Neuronal stem cell (in vitro differentiated cells): ENCODE results near the gene CACNA1H.
A peak's percentile ranks its signal among the peaks of the same experiment; 100 is the strongest.
"Not testable (repeated sequence)": the region's sequence is repeated elsewhere in the genome, so short reads cannot be mapped to it uniquely, and the experiment has no call there.

Source experiments
- DNase-seq: peaks from one replicate; pipeline ENCODE4 v3.0.0-alpha.2; 2013; ENCODE audit warnings: low spot score
- H2AFZ ChIP-seq: one replicate; pipeline ENCODE4 v1.6.1; 2013; ENCODE audit warnings: mild to moderate bottlenecking, low read length, inconsistent platforms
- H2AK5ac ChIP-seq: 2 replicates; pipeline ENCODE4 v1.6.1; 2013; ENCODE audit warnings: low read depth, mild to moderate bottlenecking, inconsistent platforms, low read length, moderate library complexity, mixed read lengths
- H2BK120ac ChIP-seq: 2 replicates; pipeline ENCODE4 v1.6.1; 2013; ENCODE audit warnings: low read depth, mild to moderate bottlenecking, inconsistent platforms, low read length, moderate library complexity, mixed read lengths
- H2BK12ac ChIP-seq: one replicate; pipeline ENCODE4 v1.6.1; 2013; ENCODE audit warnings: low read length, inconsistent platforms
- H2BK15ac ChIP-seq: 2 replicates; pipeline ENCODE4 v1.6.1; 2013; ENCODE audit warnings: mild to moderate bottlenecking, low read length, inconsistent platforms, mixed read lengths
- H2BK5ac ChIP-seq: one replicate; pipeline ENCODE4 v1.6.1; 2013; ENCODE audit warnings: inconsistent platforms, mild to moderate bottlenecking, low read length, moderate library complexity
- H3K14ac ChIP-seq: one replicate; pipeline ENCODE4 v1.6.1; 2013; ENCODE audit warnings: low read length, inconsistent platforms
- H3K18ac ChIP-seq: 2 replicates; pipeline ENCODE4 v1.6.1; 2013; ENCODE audit warnings: low read length, inconsistent platforms
- H3K23ac ChIP-seq: 2 replicates; pipeline ENCODE4 v1.6.1; 2013; ENCODE audit warnings: low read depth, mild to moderate bottlenecking, mixed read lengths, low read length, inconsistent platforms; ENCODE audit not compliant: poor library complexity
- H3K27ac ChIP-seq: replicated peaks from 3 replicates; pipeline ENCODE4 v1.5.1; 2013; ENCODE audit warnings: low read length, inconsistent platforms
- H3K27me3 ChIP-seq, 3 experiments: 2 replicates each; pipeline ENCODE4 v1.6.1; 2013; ENCODE audit warnings: low read length in 3 of 3, mild to moderate bottlenecking in 2 of 3, inconsistent platforms in 1 of 3, low read depth in 1 of 3, mixed read lengths in 1 of 3, moderate library complexity in 1 of 3; ENCODE audit not compliant: control insufficient read depth in 3 of 3, insufficient read depth in 3 of 3
- H3K36me3 ChIP-seq, 2 donors: replicated peaks in 1 of 2; 2 replicates each; pipeline ENCODE4 v1.6.1; 2013; ENCODE audit warnings: low read length in 2 of 2; ENCODE audit not compliant: control insufficient read depth in 2 of 2, insufficient read depth in 2 of 2
- H3K4ac ChIP-seq: 2 replicates; pipeline ENCODE4 v1.6.1; 2013; ENCODE audit warnings: inconsistent platforms, mild to moderate bottlenecking, low read length, moderate library complexity
- H3K4me1 ChIP-seq, 2 donors: 1 replicate in 1 of 2; 2 replicates in 1 of 2; pipeline ENCODE4 v1.6.1; 2013; ENCODE audit warnings: low read length in 2 of 2, low read depth in 1 of 2; ENCODE audit not compliant: control insufficient read depth in 2 of 2, insufficient read depth in 1 of 2
- H3K4me2 ChIP-seq: one replicate; pipeline ENCODE4 v1.6.1; 2013; ENCODE audit warnings: mild to moderate bottlenecking, low read length, inconsistent platforms; ENCODE audit not compliant: insufficient read depth, poor library complexity, severe bottlenecking
- H3K4me3 ChIP-seq, 2 donors: 2 replicates each; pipeline ENCODE4 v1.5.1; 2013; ENCODE audit warnings: low read length in 2 of 2, mild to moderate bottlenecking in 2 of 2, inconsistent platforms in 1 of 2, moderate library complexity in 1 of 2
- H3K79me1 ChIP-seq: one replicate; pipeline ENCODE4 v1.6.1; 2013; ENCODE audit warnings: low read depth, mild to moderate bottlenecking, inconsistent platforms, low read length, moderate library complexity
- H3K9ac ChIP-seq: one replicate; pipeline ENCODE4 v1.6.1; 2013; ENCODE audit warnings: mild to moderate bottlenecking, low read depth, low read length, inconsistent platforms; ENCODE audit not compliant: poor library complexity
- H3K9me3 ChIP-seq, 2 donors: replicated peaks in 1 of 2; 2 replicates each; pipeline versions ENCODE3 to v1.6.1; 2013; ENCODE audit warnings: low read length in 2 of 2, mild to moderate bottlenecking in 2 of 2, inconsistent platforms in 1 of 2, low read depth in 1 of 2, mixed read lengths in 1 of 2, moderate library complexity in 1 of 2; ENCODE audit not compliant: control insufficient read depth in 2 of 2, insufficient read depth in 1 of 2
- H4K8ac ChIP-seq: one replicate; pipeline ENCODE4 v1.6.1; 2013; ENCODE audit warnings: low read depth, mild to moderate bottlenecking, inconsistent platforms, low read length, moderate library complexity
- H4K91ac ChIP-seq: one replicate; pipeline ENCODE4 v1.6.1; 2013; ENCODE audit warnings: low read length, low read depth, mild to moderate bottlenecking, inconsistent platforms; ENCODE audit not compliant: poor library complexity
- WGBS, 2 donors: extraction: QIAGEN DNeasy Blood & Tissue Kit; methylation state at CpG; one replicate each; pipeline ENCODE4 v1.1.7; 2013; ENCODE audit warnings: missing lambda C conversion rate in 2 of 2, mixed read lengths in 1 of 2; ENCODE audit not compliant: insufficient read length in 2 of 2, insufficient replicate concordance in 1 of 2; ENCODE audit errors: extremely low coverage in 2 of 2; 5-methylcytosine and 5-hydroxymethylcytosine counted together

Gene CACNA1H

GRCh38 chr16:1254821-1255220 is 101.9 kb downstream of the CACNA1H start:
- H3K27ac ChIP-seq, H3K18ac ChIP-seq, H2AFZ ChIP-seq, H3K4me2 ChIP-seq, H2BK5ac ChIP-seq, H2AK5ac ChIP-seq, H3K79me1 ChIP-seq, H3K4me1 ChIP-seq, H3K23ac ChIP-seq, H2BK120ac ChIP-seq, H3K9me3 ChIP-seq, H3K4me3 ChIP-seq, H2BK15ac ChIP-seq, H4K8ac ChIP-seq, H3K9ac ChIP-seq, H3K14ac ChIP-seq, H3K36me3 ChIP-seq, H3K4ac ChIP-seq, DNase-seq, H2BK12ac ChIP-seq, H4K91ac ChIP-seq: not testable (repeated sequence)
- peaks cover 4 to 26% (median 11%) of the 10 kb centered on the region in 3 experiments for H3K27me3 ChIP-seq
- WGBS, 2 donors, result no CpG with 5 or more reads among the region's 3 CpGs

- not testable (repeated sequence) for H2BK5ac ChIP-seq, H3K4me3 ChIP-seq, H3K27ac ChIP-seq, DNase-seq, H3K36me3 ChIP-seq, H3K79me1 ChIP-seq, H2AFZ ChIP-seq, H3K4me2 ChIP-seq, H4K91ac ChIP-seq, H3K4me1 ChIP-seq, H2BK120ac ChIP-seq, H3K4ac ChIP-seq, H3K9me3 ChIP-seq
- Histone ChIP-seq H2AK5ac (peak within 1 kb of the TSS; percentile 92), H3K18ac (peak within 1 kb of the TSS; percentile 57), H3K14ac (peak within 1 kb of the TSS; percentile 82), H3K9ac (peak within 1 kb of the TSS; percentile 60), H2BK12ac (peak within 1 kb of the TSS; percentile 10), H3K27me3 (peaks cover 8 to 32% (median 18%) of the 10 kb centered on the region in 3 experiments), H3K23ac (peak within 1 kb of the TSS; percentile 98), H2BK15ac (peak within 1 kb of the TSS; percentile 85), H4K8ac (peak within 1 kb of the TSS; percentile 43)
- WGBS, 2 donors, result no CpG with 5 or more reads among the region's 26 CpGs
Observed at GRCh38 chr16:1255276-1256122, 102.6 kb downstream of the CACNA1H start, which contains the start of gene TPSD1. Gene TPSD1, plus strand, starts transcription at chr16:1256069. Its CDS starts 212 bp downstream, at chr16:1256281.

- not testable (repeated sequence) for H3K4me3 ChIP-seq, H2BK12ac ChIP-seq, H3K79me1 ChIP-seq, H4K91ac ChIP-seq, H3K4me2 ChIP-seq, H3K9ac ChIP-seq, H2AK5ac ChIP-seq, H4K8ac ChIP-seq, H2BK5ac ChIP-seq, H3K4me1 ChIP-seq, H2BK120ac ChIP-seq, H3K9me3 ChIP-seq, H2BK15ac ChIP-seq, DNase-seq, H3K4ac ChIP-seq, H2AFZ ChIP-seq, H3K36me3 ChIP-seq, H3K18ac ChIP-seq, H3K27ac ChIP-seq
- Histone ChIP-seq H3K23ac (peak overlapping the region; percentile 98), H3K27me3 (peaks cover 8 to 41% (median 27%) of the 10 kb centered on the region in 3 experiments), H3K14ac (peak overlapping the region; percentile 82)
- no CpG with 5 or more reads among the region's 23 CpGs for WGBS, 2 donors
Observed at GRCh38 chr16:1256296-1256873, 103.5 kb downstream of the CACNA1H start.

GRCh38 chr16:1256874-1257322 is 104.0 kb downstream of the CACNA1H start:
- Histone ChIP-seq H2AFZ (no peak overlapping the region), H3K4me1 (peaks cover 0 to 2% of the 10 kb centered on the region in 2 donors), H4K91ac (peak overlapping the region; percentile 43), H3K4me2 (no peak overlapping the region), H3K23ac (peak overlapping the region; percentile 98), H2BK5ac (no peak overlapping the region), H2BK15ac (peak overlapping the region; percentile 85), H3K4me3 (no peak overlapping the region), H2BK12ac (peak overlapping the region; percentile 10), H3K9ac (peak overlapping the region; percentile 60), H4K8ac (peak overlapping the region; percentile 43), H3K9me3 (no peaks in the 10 kb centered on the region), H3K36me3 (no peaks in the 10 kb centered on the region), H3K79me1 (peaks cover 4% of the 10 kb centered on the region), H3K4ac (no peak overlapping the region), H2AK5ac (peak overlapping the region; percentile 92), H3K27ac (no peak overlapping the region), H3K14ac (peak overlapping the region; percentile 82), H3K18ac (peak overlapping the region; percentile 57), H3K27me3 (peaks cover 11 to 46% (median 32%) of the 10 kb centered on the region in 3 experiments), H2BK120ac (no peak overlapping the region)
- WGBS, 2 donors, result no CpG with 5 or more reads among the region's 22 CpGs
- DNase-seq, result no peak
